ENCODE data around the gene IRGC. TPM values are rescaled to one million over a fixed set of nuclear protein-coding genes. Genes with fewer than 3 reads are reported as not detected.

The IRGC gene
- total and polyA plus RNA-seq, 2 donors (not counting 3 experiments of a cell fraction or from before 2014, with no cell fraction given): not detected

GRCh38 chr19:43743059-43743458 is 27.2 kb downstream of the IRGC start:
- Histone ChIP-seq H3K27me3 (ENCODE audit: control insufficient read depth in 2 of 2, insufficient read depth in 2 of 2, low read length in 2 of 2) (no peaks in the 10 kb centered on the region), H3K9ac (replicated peaks; ENCODE audit: extremely low read depth, insufficient read depth, low read length) (no peak overlapping the region), H3K79me2 (ENCODE audit: control insufficient read depth, insufficient read depth, low read length) (no peaks in the 10 kb centered on the region), H3K4me1 (ENCODE audit: control insufficient read depth, extremely low read depth, insufficient read depth, low read length) (peaks cover 3% of the 10 kb centered on the region), H3K27ac (ENCODE audit: insufficient read depth, low read depth, low read length) (no peak overlapping the region), H3K4me2 (ENCODE audit: insufficient read depth, low read length) (no peak overlapping the region), H3K9me1 (replicated peaks; ENCODE audit: control insufficient read depth, extremely low read depth, insufficient read depth, low read length) (no peaks in the 10 kb centered on the region), H3K4me3 (replicated peaks in 1 of 3; ENCODE audit: insufficient read depth in 1 of 3, low read depth in 1 of 3, low read length in 3 of 3) (no peak overlapping the region), H4K20me1 (replicated peaks; ENCODE audit: control insufficient read depth, extremely low read depth, insufficient read depth, low read length) (no peaks in the 10 kb centered on the region), H3K36me3 (ENCODE audit: control insufficient read depth in 2 of 2, extremely low read depth in 1 of 2, insufficient read depth in 2 of 2, low read length in 2 of 2) (peaks cover 14 to 44% of the 10 kb centered on the region in 2 experiments), H3K9me3 (replicated peaks; ENCODE audit: control insufficient read depth, insufficient read depth, low read length) (no peaks in the 10 kb centered on the region), H2AFZ (ENCODE audit: low read depth, low read length) (no peak overlapping the region)
- no peak for FAIRE-seq
- dilution Hi-C loops (cut with MboI; ENCODE audit: extremely low pct_ligation_motif_present, low sequenced_read_pairs) (no loop called here), intact Hi-C loops (cut with micrococcal nuclease) (no loop called here)
- no TSS peak for BruUV-seq (replicated peaks)
- POLR2A ChIA-PET: no interaction called here
- TF ChIP-seq MAX (IDR thresholded peaks at IDR 0.05; ENCODE audit: insufficient read depth, insufficient read length) (no peak), CTCF (IDR thresholded peaks at IDR 0.05; ENCODE audit: extremely low read depth in 1 of 2, insufficient read depth in 1 of 2, low read depth in 1 of 2, low read length in 2 of 2) (no peak), JUN (IDR thresholded peaks at IDR 0.05; ENCODE audit: borderline replicate concordance, insufficient read depth, insufficient read length, low read depth) (no peak), EZH2 (IDR thresholded peaks at IDR 0.05; ENCODE audit: borderline replicate concordance, low read depth, low read length, severe bottlenecking) (no peak), POLR2A (IDR thresholded peaks at IDR 0.05; ENCODE audit: low read depth, low read length) (no peak), FOS (IDR thresholded peaks at IDR 0.05; ENCODE audit: borderline replicate concordance, insufficient read depth, low read length) (no peak), POLR2AphosphoS5 (IDR thresholded peaks at IDR 0.05; ENCODE audit: insufficient read depth, low read depth, low read length) (no peak), GATA2 (IDR thresholded peaks at IDR 0.05; ENCODE audit: insufficient read depth, insufficient read length, low read depth, low read length) (no peak)
- DNase-seq (ENCODE audit: low read depth, low spot score): no peak
- CTCF ChIA-PET: interaction anchor here (0.7 to 2.3 kb wide), 7 partner anchors 10 to 74 kb away, joined by 3 to 12 read pairs (median 4); partner anchors contain the start of genes PLAUR and SMG9

All from endothelial cell of umbilical vein (primary cell).